GM19025 (cell line): ENCODE results near the gene RNF32.
"Not testable (repeated sequence)": the region's sequence is repeated elsewhere in the genome, so short reads cannot be mapped to it uniquely, and the experiment has no call there.

ENCODE experiments used
- ATAC-seq: cut with Tn5 transposase; IDR thresholded peaks from one replicate; pipeline ENCODE4 v1.9.1; 2021; ENCODE audit warnings: mild to moderate bottlenecking, low read depth, moderate library complexity; ENCODE audit not compliant: unreplicated experiment

The RNF32 gene

GRCh38 chr7:156612930-156613329 lies 27.6 kb upstream of the RNF32 start:
- no peak for ATAC-seq

GRCh38 chr7:156614434-156615264 lies 25.9 kb upstream of the RNF32 start:
- no peak for ATAC-seq

- ATAC-seq = no peak
Measured at GRCh38 chr7:156616269-156617202, 24.0 kb upstream of the RNF32 start.

GRCh38 chr7:156617215-156617614 lies 23.4 kb upstream of the RNF32 start:
- ATAC-seq = no peak

- ATAC-seq = no peak
Measured at GRCh38 chr7:156618078-156618779, 22.3 kb upstream of the RNF32 start.

GRCh38 chr7:156618780-156619367 lies 21.7 kb upstream of the RNF32 start:
- ATAC-seq = no peak

- not testable (repeated sequence) for ATAC-seq
Measured at GRCh38 chr7:156619488-156620290, 20.9 kb upstream of the RNF32 start.

- ATAC-seq = no peak
Measured at GRCh38 chr7:156620291-156620675, 20.3 kb upstream of the RNF32 start.

- ATAC-seq = no peak
Measured at GRCh38 chr7:156621652-156622051, 18.9 kb upstream of the RNF32 start.

- ATAC-seq = no peak
Measured at GRCh38 chr7:156625580-156625979, 15.0 kb upstream of the RNF32 start.

- ATAC-seq = no peak
Measured at GRCh38 chr7:156626220-156626895, 14.2 kb upstream of the RNF32 start.

GRCh38 chr7:156628562-156628961 lies 12.0 kb upstream of the RNF32 start:
- ATAC-seq = no peak

GRCh38 chr7:156629873-156630272 lies 10.7 kb upstream of the RNF32 start:
- ATAC-seq = no peak

- ATAC-seq = no peak
Measured at GRCh38 chr7:156634117-156634516, 6.5 kb upstream of the RNF32 start.

- ATAC-seq = no peak
Measured at GRCh38 chr7:156635529-156636385, 4.8 kb upstream of the RNF32 start.

- not testable (repeated sequence) for ATAC-seq
Measured at GRCh38 chr7:156637093-156637492, 3.5 kb upstream of the RNF32 start.

- no peak for ATAC-seq
Measured at GRCh38 chr7:156638443-156639077, 2.0 kb upstream of the RNF32 start.
